GM19324 (cell line): ENCODE data around the gene ZNF17.
"Not testable (repeated sequence)": the region's sequence is repeated elsewhere in the genome, so short reads cannot be mapped to it uniquely, and the experiment has no call there.

ENCODE experiments used
- ATAC-seq: cut with Tn5 transposase; IDR thresholded peaks from one replicate; pipeline ENCODE4 v1.9.1; 2021; ENCODE audit warnings: mild to moderate bottlenecking, moderate library complexity; ENCODE audit not compliant: unreplicated experiment, low FRiP score

Gene ZNF17

DNA sequence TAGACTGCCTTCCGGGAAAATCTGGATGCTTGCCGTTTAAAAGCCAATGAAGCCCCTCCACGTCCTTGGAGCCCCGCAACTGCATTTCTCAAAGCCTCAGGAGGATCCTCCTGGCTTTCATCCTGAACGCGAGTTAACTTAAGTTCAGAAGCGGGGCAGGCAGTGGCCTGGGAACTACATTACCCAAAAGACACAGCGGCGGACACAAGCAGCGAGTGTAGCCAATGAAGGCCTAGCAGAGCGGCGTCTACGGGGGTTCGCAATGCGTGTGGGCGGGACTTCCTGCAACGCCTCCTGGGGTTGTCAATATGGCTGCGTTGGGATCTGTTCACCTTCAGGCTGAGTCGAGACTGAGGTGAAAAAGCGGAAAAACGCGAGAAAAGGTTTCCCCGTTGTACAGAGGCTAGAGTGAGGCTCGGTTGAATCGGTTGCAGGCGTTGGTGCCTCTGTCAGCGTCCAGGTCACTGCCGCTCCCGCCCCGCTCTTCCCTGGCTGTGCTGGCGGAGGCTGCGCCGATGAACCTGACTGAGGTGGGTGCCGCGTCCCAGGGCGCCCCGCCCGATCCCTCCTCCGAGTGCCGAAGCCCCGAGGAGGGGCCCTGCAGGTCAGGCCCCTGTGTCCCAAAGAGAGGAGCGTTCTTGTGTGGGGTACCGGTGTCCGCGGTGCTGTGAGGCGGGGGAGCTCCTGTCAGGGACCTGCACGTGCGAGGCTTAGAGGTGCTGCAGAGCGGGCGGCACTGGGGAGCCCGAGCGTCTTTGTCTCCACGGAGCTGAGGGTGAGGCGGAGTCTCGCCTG lies at the start of gene ZNF17:
Gene ZNF17, plus strand, starts transcription at position 285 of the 795 bp plus-strand sequence. CDS start 2,455 bp downstream, outside the sequence.
- peak; percentile 95 for ATAC-seq

- no peak for ATAC-seq
These were observed 48.5 kb upstream of the ZNF17 start for GRCh38 chr19:57362419-57362818.

DNA sequence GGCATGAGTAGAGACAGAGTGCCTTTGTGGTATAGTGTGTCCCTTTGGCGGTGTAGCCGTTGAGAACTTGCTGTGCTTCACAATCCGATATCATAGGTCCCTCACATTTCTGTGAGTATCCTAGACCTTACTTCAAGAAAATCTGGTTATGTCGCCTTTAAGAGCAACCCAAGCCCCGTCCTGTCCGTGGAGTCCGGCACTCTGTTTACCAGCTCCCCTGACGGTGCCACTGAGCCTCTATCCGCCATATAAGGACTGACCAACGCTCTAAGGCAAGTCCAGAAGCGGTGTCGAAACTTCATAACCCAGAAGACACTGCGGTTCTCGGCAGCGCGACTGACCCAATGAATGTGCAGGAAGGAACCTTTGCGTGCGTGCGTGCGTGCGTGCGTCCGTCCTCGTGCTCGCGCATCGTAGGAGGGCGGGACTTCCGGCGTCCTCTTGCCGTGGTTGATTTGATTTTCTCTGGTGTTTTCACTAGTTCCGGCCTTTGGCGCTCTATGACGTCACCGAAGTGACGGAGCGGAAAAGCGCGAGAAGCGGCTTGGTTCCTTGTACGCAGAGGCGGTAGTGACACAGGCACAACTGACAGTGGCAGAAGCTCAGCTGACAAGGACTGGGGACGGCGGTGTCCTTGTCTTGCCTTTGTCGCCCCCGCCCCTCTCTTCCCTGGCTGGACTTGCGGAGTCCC lies 47.8 kb upstream of the ZNF17 start, which contains the start of the genes TRAPPC2B and ZNF547:
Gene TRAPPC2B, plus strand, starts transcription at position 555 of the 691 bp plus-strand sequence. CDS start 1,283 bp downstream, outside the sequence.
Gene ZNF547, plus strand, starts transcription at position 555 of the 691 bp plus-strand sequence. CDS start 5,005 bp downstream, outside the sequence.
- peak; percentile 96 for ATAC-seq

DNA sequence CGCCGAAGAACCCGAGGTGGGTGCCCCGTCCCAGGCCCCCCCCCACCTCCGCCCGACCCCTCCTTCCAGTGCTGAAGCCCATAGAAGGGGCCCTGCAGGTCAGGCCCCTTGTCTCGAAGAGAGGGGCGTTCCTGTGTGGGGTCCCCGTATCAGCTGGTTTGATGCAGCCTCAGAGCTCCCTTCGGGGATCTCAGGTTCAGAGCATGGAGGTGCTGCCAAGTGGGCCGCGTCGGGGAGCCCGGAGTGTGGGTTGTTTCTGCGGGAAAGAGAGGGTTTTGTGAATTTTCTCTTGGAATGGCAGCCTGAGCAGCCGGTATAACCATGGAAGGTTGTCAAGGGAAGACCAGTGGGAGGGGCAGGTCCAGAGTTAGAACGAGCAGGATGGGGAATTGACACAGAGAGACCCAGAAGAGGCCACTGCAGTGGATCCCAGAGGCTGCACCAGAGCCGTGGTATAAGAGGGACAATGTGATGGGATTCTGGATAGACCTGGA lies 47.2 kb upstream of the ZNF17 start:
- no peak for ATAC-seq

- ATAC-seq = no peak
These were observed 44.2 kb upstream of the ZNF17 start for GRCh38 chr19:57366776-57367175.

- ATAC-seq = no peak
These were observed 36.8 kb upstream of the ZNF17 start for GRCh38 chr19:57374179-57374578.

DNA sequence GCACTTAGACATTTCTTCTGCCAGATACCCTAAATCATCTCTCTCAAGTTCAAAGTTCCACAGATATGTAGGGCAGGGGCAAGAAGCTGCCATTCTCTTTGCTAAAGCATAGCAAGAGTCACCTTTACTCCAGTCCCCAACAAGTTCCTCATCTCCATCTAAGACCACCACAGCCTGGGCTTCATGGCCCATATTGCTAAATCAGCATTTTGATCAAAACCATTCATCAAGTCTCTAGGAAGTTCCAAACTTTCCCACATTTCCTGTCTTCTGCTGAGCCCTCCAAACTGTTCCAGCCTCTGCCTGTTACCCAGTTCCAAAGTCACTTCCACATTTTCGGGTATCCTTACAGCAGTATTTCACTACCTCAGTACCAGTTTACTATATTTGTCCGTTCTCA lies 36.3 kb upstream of the ZNF17 start:
- ATAC-seq = not testable (repeated sequence)

- no peak for ATAC-seq
These were observed 34.8 kb upstream of the ZNF17 start for GRCh38 chr19:57376151-57376550.

GRCh38 chr19:57377498-57378146 lies 33.3 kb upstream of the ZNF17 start:
- ATAC-seq = no peak

DNA sequence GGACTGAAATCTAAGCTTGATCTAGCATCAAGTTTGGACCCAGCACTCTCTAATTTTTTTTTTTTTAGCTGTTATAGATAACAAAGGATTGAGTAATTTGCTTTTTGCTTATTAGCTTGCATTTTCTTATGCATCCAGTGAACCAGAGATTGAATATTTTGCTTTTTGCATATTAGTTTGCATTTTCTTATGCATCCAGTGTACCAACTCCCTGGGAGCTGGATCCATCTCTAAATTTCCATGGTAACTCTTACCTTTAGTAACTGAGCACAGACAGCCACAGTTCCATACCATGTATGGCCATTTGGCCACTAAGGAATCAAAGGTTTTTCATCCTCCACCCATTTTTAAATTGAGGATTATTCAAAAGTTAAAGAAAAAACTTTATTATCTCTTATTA lies 30.0 kb upstream of the ZNF17 start:
- ATAC-seq = no peak

DNA sequence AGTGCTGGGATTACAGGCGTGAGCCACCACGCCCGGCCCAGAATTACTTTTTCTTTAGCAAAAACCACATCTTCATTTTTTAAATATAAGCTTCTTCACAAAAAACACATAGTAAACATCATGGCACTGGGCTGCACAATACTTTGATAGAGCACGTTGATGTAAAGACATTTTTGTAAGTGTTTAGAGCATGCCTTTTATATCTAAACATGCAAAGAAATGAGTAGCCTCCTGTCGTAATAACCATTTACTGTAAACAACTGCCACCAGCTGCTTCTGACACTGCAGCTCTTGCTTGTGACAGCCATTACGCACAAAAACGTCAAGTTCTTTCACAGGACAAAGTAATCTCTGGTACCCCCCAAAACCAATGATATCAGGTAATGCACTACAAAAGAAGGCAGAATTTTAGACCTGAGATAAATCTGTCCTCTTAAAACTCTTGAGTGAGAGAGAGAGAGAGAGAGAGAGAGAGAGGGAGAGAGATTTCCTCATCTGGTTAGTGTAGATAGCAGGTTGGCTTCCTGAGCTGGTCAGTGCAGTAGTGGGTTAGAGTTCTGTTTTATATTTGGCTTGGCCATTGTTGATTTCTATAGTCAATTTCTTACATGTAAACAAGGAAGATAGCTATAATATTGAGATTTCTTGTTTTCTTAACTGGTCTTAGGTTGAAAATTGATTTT lies 28.0 kb upstream of the ZNF17 start:
- no peak for ATAC-seq

GRCh38 chr19:57389194-57389729 lies 21.7 kb upstream of the ZNF17 start:
- peak; percentile 16 for ATAC-seq

GRCh38 chr19:57389730-57390598 lies 21.0 kb upstream of the ZNF17 start, which contains the start of gene ZNF548:
Gene ZNF548, plus strand, starts transcription at chr19:57389854. Its CDS starts 246 bp downstream, at chr19:57390100.
- peak; percentile 99 for ATAC-seq

DNA sequence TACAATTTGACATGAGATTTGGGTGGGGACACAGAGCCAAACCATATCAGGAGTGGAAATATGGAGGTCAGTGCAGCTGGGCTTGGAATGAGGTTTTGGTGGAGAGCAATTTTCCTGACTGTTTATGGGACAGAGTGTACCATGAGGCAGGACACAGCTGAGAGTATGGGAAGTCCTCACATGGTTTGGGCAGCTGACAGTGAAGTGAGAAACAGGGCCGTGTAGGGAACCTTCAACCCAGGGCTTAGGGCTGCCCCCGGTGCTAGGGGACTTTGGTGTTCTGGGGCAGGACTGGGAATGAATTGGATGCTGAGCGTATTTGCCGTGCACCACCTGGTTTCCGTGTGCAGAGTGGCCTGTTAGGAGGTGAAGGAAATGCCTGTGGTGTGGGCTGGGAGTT lies 15.3 kb upstream of the ZNF17 start:
- no peak for ATAC-seq

DNA sequence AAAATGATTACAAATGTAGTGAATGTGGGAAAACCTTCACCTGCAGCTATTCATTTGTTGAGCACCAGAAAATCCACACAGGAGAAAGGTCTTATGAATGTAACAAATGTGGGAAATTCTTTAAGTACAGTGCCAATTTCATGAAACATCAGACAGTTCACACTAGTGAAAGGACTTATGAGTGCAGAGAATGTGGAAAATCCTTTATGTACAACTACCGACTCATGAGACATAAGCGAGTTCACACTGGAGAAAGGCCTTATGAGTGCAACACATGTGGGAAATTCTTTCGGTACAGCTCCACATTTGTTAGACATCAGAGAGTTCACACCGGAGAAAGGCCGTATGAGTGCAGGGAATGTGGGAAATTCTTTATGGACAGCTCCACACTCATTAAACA lies 12.1 kb upstream of the ZNF17 start:
- ATAC-seq = no peak

DNA sequence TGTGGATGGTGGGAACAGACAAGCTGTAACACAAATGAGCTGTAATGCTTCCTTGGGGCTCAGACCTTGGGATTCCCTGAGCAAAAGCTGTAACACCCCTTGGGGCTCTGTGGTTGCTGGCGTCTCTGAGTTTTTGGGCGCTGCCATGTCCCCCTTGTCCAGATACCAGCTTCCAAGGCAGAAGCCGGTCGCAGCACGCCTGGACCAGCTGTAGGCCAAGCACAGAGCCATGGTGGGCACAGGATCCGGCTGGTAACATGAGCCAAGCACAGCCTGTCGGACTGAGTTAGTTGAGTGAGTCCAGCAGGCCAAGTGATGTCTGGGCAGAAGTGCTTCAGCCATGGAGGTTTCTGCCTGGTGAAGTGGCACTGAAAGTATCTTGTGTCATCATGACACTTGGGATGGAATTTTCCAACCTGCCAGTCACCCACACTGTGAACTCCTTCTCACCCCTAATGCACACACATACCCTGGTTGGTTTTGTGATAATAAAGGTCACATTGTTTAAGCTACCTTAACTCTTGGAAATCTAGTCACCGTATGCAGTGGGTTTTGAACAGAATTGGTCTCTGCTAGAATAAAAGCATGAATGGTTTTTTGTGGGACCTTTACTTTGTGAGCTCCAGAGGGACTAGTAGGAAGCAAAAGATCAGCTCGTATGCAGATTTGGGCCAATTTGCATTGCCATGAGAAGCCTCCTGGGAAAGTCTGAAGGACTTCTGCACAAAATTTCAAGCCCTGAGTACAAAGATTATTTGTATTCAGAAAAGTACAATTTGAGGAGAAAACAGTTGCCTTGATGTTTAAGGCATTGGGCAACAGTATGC lies 7.0 kb upstream of the ZNF17 start:
- no peak for ATAC-seq

GRCh38 chr19:57406516-57407123 lies 4.3 kb upstream of the ZNF17 start:
- ATAC-seq = no peak

DNA sequence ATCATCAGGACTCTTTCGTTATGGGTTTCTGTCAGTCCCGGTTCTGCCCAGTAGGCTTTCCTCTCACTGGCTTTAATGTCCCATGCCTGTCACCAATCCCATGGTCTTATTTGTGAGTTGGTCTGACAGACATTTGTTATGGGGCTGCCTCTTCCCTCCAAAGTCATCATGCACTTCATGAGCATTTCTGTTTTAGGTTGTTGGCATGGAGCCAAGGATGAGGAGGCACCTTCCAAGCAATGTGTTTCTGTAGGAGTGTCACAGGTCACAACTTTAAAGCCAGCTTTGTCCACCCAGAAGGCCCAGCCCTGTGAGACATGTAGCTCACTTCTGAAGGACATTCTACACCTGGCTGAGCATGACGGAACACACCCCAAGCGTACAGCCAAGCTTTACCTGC lies 8.5 kb downstream of the ZNF17 start:
- no peak for ATAC-seq
